Mononuclear cell (primary cell): ENCODE measurements around the gene HIC2. TPM values are rescaled to one million over a fixed set of nuclear protein-coding genes. Genes with fewer than 3 reads are reported as not detected.
"Not testable (repeated sequence)": the region's sequence is repeated elsewhere in the genome, so short reads cannot be mapped to it uniquely, and the experiment has no call there.

Experiments used
- H3K27me3 ChIP-seq: 2 replicates; pipeline ENCODE4 v1.6.0; 2011; ENCODE audit warnings: low read length, control low read depth; ENCODE audit not compliant: insufficient read depth
- H3K4me1 ChIP-seq: 2 replicates; pipeline ENCODE4 v1.5.1; 2011; ENCODE audit warnings: mild to moderate bottlenecking, low read length, control low read depth; ENCODE audit not compliant: insufficient read depth
- H3K4me3 ChIP-seq: 2 replicates; pipeline ENCODE4 v1.5.1; 2011; ENCODE audit warnings: mild to moderate bottlenecking, low read length, moderate library complexity
- H3K9me3 ChIP-seq: 2 replicates; pipeline ENCODE4 v1.5.1; 2011; ENCODE audit warnings: low read depth, mild to moderate bottlenecking, control low read depth, low read length
- total RNA-seq: library from RNA; depleted of rRNA; stranded (reverse); fragments of >200 nt; gene quantifications from one replicate; pipeline ENCODE4 v1.2.3, GENCODE V29; 2012

Gene HIC2, protein sequence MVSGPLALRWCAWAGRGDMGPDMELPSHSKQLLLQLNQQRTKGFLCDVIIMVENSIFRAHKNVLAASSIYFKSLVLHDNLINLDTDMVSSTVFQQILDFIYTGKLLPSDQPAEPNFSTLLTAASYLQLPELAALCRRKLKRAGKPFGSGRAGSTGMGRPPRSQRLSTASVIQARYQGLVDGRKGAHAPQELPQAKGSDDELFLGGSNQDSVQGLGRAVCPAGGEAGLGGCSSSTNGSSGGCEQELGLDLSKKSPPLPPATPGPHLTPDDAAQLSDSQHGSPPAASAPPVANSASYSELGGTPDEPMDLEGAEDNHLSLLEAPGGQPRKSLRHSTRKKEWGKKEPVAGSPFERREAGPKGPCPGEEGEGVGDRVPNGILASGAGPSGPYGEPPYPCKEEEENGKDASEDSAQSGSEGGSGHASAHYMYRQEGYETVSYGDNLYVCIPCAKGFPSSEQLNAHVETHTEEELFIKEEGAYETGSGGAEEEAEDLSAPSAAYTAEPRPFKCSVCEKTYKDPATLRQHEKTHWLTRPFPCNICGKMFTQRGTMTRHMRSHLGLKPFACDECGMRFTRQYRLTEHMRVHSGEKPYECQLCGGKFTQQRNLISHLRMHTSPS
- 8.5 TPM for total RNA-seq

DNA sequence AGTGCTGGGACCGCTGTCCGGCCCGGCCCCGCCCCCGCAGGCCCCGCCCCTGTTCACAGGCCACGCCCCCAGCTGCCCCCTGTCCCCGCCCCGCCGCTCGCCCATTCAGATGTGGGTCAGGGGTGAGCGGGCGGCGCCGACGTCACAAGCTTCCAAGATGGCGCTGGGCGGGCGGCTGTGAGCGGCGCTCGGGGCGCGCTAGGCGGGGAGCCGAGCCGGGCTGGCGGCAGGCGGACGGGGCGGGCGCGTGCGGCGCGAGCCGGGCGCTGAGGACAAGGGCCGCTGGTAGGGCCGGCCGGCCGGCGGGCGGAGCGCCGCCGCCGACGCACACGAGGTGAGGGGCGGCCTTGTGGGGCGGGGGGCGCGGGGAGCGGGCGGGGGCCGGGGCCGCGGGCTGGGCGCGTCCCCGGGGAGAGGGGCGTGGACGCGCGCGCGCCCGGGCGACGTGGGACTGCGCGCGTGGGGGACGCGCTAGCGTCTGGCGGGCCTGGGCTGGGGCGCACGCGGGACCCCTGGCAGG, at the start of gene HIC2:
HIC2 (plus strand) TSS at position 145 of the 520 bp plus-strand sequence. CDS start 25,461 bp downstream, outside the sequence.
- H3K27me3 ChIP-seq, H3K4me1 ChIP-seq, H3K9me3 ChIP-seq, H3K4me3 ChIP-seq: not testable (repeated sequence)

DNA sequence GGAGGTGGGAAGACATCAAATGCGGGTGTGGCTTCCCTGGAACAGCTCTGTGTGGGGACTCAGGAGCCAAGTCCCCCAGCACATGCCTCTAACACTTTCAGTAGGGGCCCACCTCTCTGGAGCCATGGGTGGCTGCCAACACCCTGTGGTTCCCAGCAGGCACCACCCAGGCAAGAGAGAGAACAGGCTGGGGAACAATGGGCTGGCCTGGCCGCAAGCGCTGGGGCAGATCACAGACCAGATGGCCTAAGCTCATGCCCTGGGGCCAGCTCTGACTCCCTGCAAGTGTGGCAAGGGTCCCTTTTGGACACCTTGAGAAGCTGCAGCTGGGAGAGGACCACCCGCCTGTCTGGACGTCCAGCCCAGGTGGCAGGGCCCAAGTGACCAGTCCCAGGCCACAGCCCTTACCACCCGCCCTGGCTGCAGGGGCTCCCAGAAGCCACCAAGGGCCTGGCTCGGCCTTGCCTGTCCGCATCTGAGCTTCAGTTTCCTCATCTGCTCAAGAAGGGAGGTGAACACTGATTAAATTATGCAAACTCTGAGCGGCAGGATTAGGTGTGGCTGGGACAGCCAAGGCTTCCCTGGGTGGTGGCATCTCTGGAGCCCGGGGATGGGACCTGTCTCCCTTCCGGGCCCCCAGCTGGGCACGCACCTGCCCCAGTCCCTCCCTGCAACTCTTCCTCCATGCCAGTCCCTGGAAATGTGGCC, 48.4 kb upstream of the HIC2 start:
- H3K27me3 ChIP-seq, H3K9me3 ChIP-seq, H3K4me3 ChIP-seq, H3K4me1 ChIP-seq: not testable (repeated sequence)

DNA sequence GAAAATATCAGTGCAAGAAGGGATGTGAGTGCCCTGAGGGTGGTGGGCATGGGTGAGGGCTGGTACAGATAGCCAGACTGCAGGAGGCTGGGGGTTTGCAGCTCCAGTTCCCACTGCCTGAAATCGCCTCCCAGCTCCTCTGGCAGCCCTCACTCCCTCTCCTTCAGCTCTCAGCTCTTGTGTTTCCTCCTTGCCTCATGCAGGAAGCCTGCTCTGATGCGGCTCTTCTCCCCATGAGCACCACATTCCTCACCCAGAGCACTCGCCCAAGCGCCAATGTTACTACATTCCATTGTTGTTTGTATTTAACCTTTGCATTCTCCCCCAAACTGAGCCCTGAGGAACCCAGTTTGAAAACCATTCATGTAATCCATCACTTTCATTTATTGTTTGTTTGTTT, 41.3 kb upstream of the HIC2 start:
- H3K9me3 ChIP-seq = not testable (repeated sequence)

DNA sequence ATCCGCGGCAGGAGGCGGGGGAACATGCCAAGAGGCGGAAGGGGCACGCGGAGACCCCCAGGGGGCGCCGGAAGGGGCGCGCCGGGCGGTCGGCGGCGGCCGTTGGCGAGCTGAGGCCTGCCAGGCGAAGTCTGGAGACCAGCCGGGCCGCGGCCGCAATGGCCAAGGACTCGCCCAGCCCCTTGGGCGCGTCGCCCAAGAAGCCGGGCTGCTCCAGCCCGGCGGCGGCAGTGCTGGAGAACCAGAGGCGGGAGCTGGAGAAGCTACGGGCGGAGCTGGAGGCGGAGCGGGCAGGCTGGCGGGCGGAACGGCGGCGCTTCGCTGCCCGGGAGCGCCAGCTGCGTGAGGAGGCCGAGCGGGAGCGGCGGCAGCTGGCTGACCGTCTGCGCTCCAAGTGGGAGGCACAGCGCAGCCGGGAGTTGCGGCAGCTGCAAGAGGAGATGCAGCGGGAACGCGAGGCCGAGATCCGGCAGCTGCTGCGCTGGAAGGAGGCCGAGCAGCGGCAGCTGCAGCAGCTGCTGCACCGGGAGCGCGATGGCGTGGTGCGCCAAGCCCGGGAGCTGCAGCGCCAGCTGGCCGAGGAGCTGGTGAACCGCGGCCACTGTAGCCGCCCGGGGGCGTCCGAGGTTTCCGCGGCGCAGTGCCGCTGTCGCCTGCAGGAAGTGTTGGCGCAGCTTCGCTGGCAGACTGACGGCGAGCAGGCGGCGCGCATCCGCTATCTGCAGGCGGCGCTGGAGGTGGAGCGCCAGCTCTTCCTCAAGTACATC, 33.3 kb upstream of the HIC2 start, which contains the start of gene RIMBP3B:
RIMBP3B (plus strand) TSS at position 51 of the 767 bp plus-strand sequence; CDS start at position 159, 108 bp downstream.
- H3K27me3 ChIP-seq, H3K9me3 ChIP-seq: not testable (repeated sequence)

More for the DNA sequence above, 41.3 kb upstream of the HIC2 start:
- H3K27me3 ChIP-seq, H3K4me3 ChIP-seq, H3K4me1 ChIP-seq: not testable (repeated sequence)

DNA sequence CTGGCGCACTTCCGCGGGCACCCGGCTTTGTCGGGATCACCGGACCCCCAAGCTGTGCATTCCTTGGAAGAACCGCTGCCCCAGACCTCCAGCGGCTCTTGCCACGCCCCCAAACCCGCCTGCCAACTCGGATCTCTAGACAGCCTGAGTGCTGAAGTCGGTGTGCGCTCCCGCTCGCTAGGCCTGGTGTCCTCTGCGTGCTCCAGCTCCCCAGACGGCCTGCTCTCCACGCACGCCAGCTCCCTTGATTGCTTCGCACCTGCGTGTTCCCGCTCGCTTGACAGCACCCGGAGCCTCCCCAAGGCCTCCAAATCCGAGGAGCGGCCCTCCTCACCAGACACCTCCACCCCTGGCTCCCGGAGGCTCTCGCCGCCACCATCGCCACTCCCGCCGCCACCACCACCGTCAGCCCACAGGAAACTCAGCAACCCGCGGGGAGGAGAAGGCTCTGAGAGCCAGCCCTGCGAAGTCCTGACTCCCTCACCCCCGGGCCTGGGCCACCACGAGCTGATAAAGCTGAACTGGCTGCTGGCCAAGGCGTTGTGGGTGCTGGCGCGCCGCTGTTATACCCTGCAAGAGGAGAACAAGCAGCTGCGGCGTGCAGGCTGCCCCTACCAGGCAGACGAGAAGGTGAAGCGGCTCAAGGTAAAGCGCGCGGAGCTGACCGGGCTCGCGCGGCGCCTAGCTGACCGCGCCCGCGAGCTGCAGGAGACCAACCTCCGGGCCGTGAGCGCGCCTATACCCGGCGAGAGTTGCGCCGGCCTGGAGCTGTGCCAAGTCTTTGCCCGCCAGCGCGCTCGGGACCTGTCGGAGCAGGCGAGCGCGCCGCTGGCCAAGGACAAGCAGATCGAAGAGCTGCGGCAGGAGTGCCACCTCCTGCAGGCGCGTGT, 32.5 kb upstream of the HIC2 start:
- not testable (repeated sequence) for H3K27me3 ChIP-seq, H3K9me3 ChIP-seq, H3K4me1 ChIP-seq, H3K4me3 ChIP-seq

More for the DNA sequence above, 33.3 kb upstream of the HIC2 start, which contains the start of gene RIMBP3B:
- not testable (repeated sequence) for H3K4me1 ChIP-seq, H3K4me3 ChIP-seq

DNA sequence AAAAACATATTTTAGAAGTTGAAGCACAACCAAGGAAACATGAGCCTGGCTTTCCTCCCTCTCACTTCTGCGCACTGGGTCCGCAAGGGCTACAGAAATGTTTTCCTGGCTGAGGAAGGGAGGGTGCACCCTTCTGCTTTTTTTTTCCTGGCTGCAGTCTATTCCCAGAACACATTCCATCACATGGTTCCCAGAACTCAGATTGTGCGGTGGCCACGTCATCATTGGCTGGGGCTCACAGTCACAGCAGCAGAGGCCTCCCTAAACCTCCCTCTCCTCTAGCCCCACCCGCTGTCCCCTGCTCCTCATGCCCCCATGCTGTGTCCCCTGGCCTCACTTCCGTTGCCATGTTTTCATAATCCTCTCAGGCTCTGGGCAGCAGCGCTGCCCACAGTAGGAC, 27.7 kb upstream of the HIC2 start:
- not testable (repeated sequence) for H3K4me1 ChIP-seq, H3K27me3 ChIP-seq, H3K4me3 ChIP-seq, H3K9me3 ChIP-seq

DNA sequence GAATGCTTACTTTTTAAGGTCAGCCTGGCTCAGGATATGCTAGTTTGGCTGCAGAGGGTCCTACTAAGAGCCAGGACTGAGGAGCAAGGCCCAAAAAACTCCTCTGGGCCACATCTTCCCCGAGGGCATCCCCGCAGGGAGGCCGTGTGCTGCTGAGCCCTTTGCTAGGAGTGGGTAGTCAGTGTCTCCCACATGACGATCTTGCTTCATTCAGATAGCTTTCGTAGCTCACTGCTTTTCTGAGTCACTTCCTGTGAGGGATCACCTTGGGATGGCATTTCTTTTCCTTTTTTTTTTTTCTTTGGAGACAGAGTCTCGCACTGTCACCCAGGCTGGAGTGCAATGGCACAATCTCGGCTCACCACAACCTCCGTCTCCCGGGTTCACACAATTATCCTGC, 27.2 kb upstream of the HIC2 start:
- not testable (repeated sequence) for H3K4me1 ChIP-seq, H3K27me3 ChIP-seq, H3K9me3 ChIP-seq, H3K4me3 ChIP-seq

DNA sequence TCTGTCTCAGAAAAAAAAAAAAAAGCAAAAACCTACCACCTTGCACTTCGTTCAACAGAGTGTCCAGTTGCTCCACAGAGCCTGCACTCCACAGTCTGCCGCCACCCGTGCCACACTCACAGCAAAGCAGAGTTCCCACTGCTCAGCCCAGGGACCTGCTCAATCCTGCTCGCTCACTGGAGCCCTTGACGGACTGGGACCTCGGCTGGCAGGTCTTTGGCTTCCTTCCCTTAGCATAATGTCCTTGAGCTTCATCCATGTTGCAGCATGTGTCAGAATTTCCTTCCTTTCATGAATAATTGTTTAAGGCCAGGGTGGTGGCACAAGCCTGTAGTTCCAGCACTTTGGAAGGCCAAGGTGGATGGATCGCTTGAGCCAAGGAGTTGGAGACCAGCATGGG, 22.6 kb upstream of the HIC2 start:
- not testable (repeated sequence) for H3K4me3 ChIP-seq

DNA sequence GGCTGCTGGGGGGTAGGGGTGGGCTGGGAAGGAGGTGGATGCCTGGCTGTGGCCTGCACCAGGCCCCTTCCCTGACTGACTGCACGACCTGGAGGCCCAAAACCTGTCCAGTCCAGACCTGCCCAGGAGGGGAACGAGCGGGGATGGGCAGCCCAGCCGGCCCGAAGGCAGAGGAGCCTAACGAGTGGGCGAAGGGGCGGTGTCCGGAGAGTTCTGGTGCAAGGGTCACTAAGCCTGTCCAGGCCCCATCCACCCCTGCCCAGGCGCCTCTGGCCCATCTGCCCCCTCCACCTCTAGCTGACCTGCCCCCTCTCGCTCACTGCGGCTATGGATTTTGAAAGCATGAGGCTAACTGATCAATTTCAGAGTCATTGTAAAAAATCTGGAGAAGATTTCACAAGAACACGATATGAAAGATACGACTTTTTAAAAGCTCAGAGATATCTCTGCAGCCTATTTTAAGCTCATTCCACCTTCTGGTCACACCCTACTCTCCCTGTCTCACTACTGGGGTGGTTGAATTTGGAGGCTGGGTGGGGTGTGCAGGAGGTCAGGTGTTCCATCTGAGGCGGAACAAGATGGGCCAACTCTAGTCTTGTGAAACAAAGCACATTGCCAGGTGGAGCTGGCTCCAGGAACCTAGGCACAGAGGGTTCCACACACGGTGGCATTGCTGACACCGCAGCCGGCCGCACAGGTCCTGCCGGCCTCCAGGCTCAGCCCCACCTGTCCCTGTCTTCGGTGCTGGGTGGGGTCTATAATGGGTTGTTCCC, 15.8 kb upstream of the HIC2 start:
- not testable (repeated sequence) for H3K4me3 ChIP-seq, H3K9me3 ChIP-seq, H3K4me1 ChIP-seq, H3K27me3 ChIP-seq

More for the DNA sequence above, 22.6 kb upstream of the HIC2 start:
- H3K9me3 ChIP-seq, H3K4me1 ChIP-seq, H3K27me3 ChIP-seq: not testable (repeated sequence)

DNA sequence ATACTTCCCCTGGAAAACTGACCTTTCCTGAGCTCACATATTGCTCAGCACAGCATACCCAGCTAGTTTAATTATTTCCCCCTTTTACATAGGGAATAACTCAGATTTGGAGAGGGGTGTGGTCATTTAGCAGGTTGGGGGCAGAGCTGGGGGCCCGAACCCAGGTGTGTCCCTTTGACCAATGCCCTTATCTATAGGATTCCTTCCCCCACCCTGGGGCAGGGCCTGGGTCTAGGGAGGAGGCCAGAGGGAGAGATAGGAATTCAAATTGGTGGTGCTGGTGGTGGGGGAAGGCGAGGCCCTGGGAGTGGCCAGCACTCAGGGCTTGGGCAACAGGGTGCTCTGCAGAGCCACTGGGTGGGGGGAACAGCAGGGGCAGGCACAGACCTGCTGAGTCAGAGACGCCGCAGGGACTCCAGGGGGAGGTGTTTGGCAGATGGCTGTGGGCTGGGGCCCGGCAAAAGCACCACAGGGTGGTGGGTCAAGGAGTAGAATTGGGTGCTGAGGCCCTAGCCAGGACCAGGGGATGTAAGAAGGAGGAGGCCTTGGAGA, 14.3 kb upstream of the HIC2 start:
- not testable (repeated sequence) for H3K9me3 ChIP-seq, H3K4me3 ChIP-seq, H3K4me1 ChIP-seq, H3K27me3 ChIP-seq

DNA sequence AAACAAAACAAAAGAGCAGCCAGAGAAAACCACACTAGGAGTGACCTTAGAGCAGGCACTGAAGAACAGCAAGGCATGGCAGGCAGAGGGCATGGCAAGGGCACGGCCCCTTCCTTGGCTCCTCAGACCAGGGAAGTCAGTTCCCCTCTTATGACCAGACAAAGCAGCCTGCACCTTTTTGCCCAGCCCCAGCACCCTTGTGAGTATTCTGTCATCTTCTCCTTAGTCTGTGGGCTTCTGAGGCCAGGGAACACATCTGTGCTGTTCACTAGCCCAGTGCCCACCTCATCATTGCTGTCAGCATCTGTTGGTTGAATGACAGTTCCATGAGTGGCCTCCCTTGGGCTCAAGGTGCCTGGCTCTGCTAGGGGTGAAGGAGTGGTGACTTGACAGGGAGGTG, 10.0 kb upstream of the HIC2 start:
- H3K4me3 ChIP-seq, H3K4me1 ChIP-seq, H3K27me3 ChIP-seq, H3K9me3 ChIP-seq: not testable (repeated sequence)

DNA sequence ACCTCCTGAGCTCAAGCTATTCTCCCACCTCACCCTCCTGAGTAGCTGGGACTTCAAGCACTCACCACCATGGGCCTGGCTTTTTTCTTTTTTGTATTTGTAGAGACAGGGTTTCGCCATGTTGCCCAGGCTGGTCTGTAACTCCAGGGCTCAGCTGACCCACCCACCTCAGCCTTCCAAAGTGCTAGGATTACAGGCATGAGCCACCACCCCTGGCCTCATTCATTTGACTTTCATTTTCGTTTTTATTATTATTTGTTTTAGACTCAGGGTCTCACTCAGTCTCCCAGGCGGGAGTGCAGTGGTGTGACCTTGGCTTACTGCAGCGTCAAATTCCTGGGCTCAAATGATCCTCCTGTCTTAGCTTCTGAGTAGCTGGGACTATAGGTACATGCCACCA, 9.4 kb upstream of the HIC2 start:
- not testable (repeated sequence) for H3K27me3 ChIP-seq, H3K4me3 ChIP-seq, H3K4me1 ChIP-seq, H3K9me3 ChIP-seq

DNA sequence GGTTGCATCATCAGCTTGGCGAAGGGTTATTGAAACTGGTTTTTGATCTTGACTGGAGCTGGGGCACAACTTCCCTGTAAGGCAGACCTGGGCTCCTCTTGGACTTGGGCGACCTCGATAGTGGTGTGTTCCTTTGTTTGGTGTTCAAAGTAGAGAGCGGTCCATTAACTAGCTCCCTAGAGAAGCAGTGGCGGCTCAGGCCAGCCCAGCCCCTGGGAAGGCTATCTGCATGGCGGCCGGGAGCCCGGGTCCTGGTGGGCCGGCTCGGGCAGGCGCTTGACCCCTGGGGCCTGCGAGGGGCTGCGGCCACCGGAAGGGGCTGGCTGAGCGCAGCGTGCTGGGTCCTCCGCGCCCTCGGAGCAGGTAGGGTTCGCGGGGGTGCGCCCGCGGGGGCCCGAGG, 796 bp upstream of the HIC2 start:
- H3K4me3 ChIP-seq, H3K9me3 ChIP-seq, H3K4me1 ChIP-seq, H3K27me3 ChIP-seq: not testable (repeated sequence)
